Fibroblast of skin of abdomen (primary cell): Measurements from ENCODE around the gene CAMSAP2.
"Not testable (repeated sequence)": the region's sequence is repeated elsewhere in the genome, so short reads cannot be mapped to it uniquely, and the experiment has no call there.

ENCODE experiments used
- DNase-seq: peaks from one replicate; pipeline ENCODE4 v3.0.0-alpha.2; 2013

Gene CAMSAP2

GRCh38 chr1:200739702-200740570, 1.2 kb downstream of the CAMSAP2 start:
- DNase-seq, result peak; percentile 23

- DNase-seq, result no peak
Observed at GRCh38 chr1:200740571-200741208, 2.0 kb downstream of the CAMSAP2 start.

GRCh38 chr1:200741551-200742207, 3.0 kb downstream of the CAMSAP2 start:
- no peak for DNase-seq

GRCh38 chr1:200744143-200744542, 5.5 kb downstream of the CAMSAP2 start:
- no peak for DNase-seq

- DNase-seq, result no peak
Observed at GRCh38 chr1:200749090-200749489, 10.4 kb downstream of the CAMSAP2 start.

GRCh38 chr1:200750749-200751148, 12.1 kb downstream of the CAMSAP2 start:
- DNase-seq, result not testable (repeated sequence)

GRCh38 chr1:200751717-200752116, 13.0 kb downstream of the CAMSAP2 start:
- DNase-seq, result no peak

GRCh38 chr1:200753650-200754198, 15.0 kb downstream of the CAMSAP2 start:
- DNase-seq, result no peak

- no peak for DNase-seq
Observed at GRCh38 chr1:200755456-200755855, 16.8 kb downstream of the CAMSAP2 start.

GRCh38 chr1:200762089-200762488, 23.4 kb downstream of the CAMSAP2 start:
- no peak for DNase-seq

- DNase-seq, result peak; percentile 34
Observed at GRCh38 chr1:200767321-200767720, 28.6 kb downstream of the CAMSAP2 start.

- no peak for DNase-seq
Observed at GRCh38 chr1:200771625-200772555, 33.2 kb downstream of the CAMSAP2 start.

- DNase-seq, result no peak
Observed at GRCh38 chr1:200774311-200774710, 35.6 kb downstream of the CAMSAP2 start.

- no peak for DNase-seq
Observed at GRCh38 chr1:200774735-200775444, 36.2 kb downstream of the CAMSAP2 start.

GRCh38 chr1:200775850-200776249, 37.2 kb downstream of the CAMSAP2 start:
- DNase-seq, result no peak

- no peak for DNase-seq
Observed at GRCh38 chr1:200776949-200777348, 38.3 kb downstream of the CAMSAP2 start.

- DNase-seq, result no peak
Observed at GRCh38 chr1:200778766-200779165, 40.1 kb downstream of the CAMSAP2 start.

- no peak for DNase-seq
Observed at GRCh38 chr1:200779326-200779725, 40.6 kb downstream of the CAMSAP2 start.

GRCh38 chr1:200780545-200781369, 42.1 kb downstream of the CAMSAP2 start:
- DNase-seq, result peak; percentile 65

- DNase-seq, result no peak
Observed at GRCh38 chr1:200783926-200784325, 45.2 kb downstream of the CAMSAP2 start.
